Right renal pelvis (tissue), 4 donors: Measurements from ENCODE around the gene FAM8A1. TPM values are rescaled to one million over a fixed set of nuclear protein-coding genes. Genes with fewer than 3 reads are reported as not detected.
"Not testable (repeated sequence)": the region's sequence is repeated elsewhere in the genome, so short reads cannot be mapped to it uniquely, and the experiment has no call there.

ENCODE experiments used
- DNase-seq, 4 donors: peaks; one replicate each; pipeline ENCODE4 v3.0.0-alpha.2; 2013; ENCODE audit warnings: low read depth in 4 of 4, low spot score in 3 of 4, missing footprints in 1 of 4
- polyA plus RNA-seq, 4 donors: library from polyadenylated mRNA; unstranded; fragments of 120-200 nt; gene quantifications; one replicate each; pipeline ENCODE4 v1.2.1, GENCODE V29; 2013; ENCODE audit not compliant: insufficient read length in 4 of 4

The FAM8A1 gene
- 10 to 100 TPM; 43.1 to 55.0 (median 50.9) TPM for polyA plus RNA-seq

- peak; percentile 88 to 91 (median 90) for DNase-seq
These were observed at the start of gene FAM8A1 for GRCh38 chr6:17599877-17600526. Gene FAM8A1 (plus strand): TSS chr6:17600302. CDS start chr6:17600410, 108 bp downstream.

GRCh38 chr6:17551383-17551958 is 48.6 kb upstream of the FAM8A1 start:
- no peak for DNase-seq

- DNase-seq = no peak
These were observed 47.2 kb upstream of the FAM8A1 start for GRCh38 chr6:17552861-17553260.

- no peak for DNase-seq
These were observed 44.1 kb upstream of the FAM8A1 start for GRCh38 chr6:17556014-17556413.

GRCh38 chr6:17562636-17563035 is 37.5 kb upstream of the FAM8A1 start:
- no peak for DNase-seq

- no peak for DNase-seq
These were observed 34.7 kb upstream of the FAM8A1 start for GRCh38 chr6:17565399-17565798.

GRCh38 chr6:17574866-17575560 is 25.1 kb upstream of the FAM8A1 start:
- DNase-seq = no peak

- no peak for DNase-seq
These were observed 23.0 kb upstream of the FAM8A1 start for GRCh38 chr6:17577059-17577458.

GRCh38 chr6:17580518-17581048 is 19.5 kb upstream of the FAM8A1 start:
- no peak for DNase-seq

GRCh38 chr6:17581282-17581681 is 18.8 kb upstream of the FAM8A1 start:
- not testable (repeated sequence) for DNase-seq

- no peak for DNase-seq
These were observed 16.3 kb upstream of the FAM8A1 start for GRCh38 chr6:17583811-17584210.

GRCh38 chr6:17584241-17584803 is 15.8 kb upstream of the FAM8A1 start:
- DNase-seq = peak; percentile 57 to 77 (median 62)

GRCh38 chr6:17585766-17586490 is 14.2 kb upstream of the FAM8A1 start:
- DNase-seq = no peak

GRCh38 chr6:17586623-17587022 is 13.5 kb upstream of the FAM8A1 start:
- not testable (repeated sequence) for DNase-seq

- no peak for DNase-seq
These were observed 12.1 kb upstream of the FAM8A1 start for GRCh38 chr6:17588011-17588410.

- DNase-seq = no peak
These were observed 10.6 kb upstream of the FAM8A1 start for GRCh38 chr6:17589406-17590096.

- no peak for DNase-seq
These were observed 8.8 kb upstream of the FAM8A1 start for GRCh38 chr6:17591287-17591686.

GRCh38 chr6:17593246-17593645 is 6.9 kb upstream of the FAM8A1 start:
- no peak for DNase-seq

GRCh38 chr6:17596085-17596484 is 4.0 kb upstream of the FAM8A1 start:
- no peak for DNase-seq
